PC-9 (cell line): ENCODE results near the gene UBXN2A.

Experiments
- CTCF ChIP-seq: fragments of 200-600 bp; sonication (generic); conservative IDR thresholded peaks from 2 replicates; pipeline ENCODE4 v1.6.1; 2017; ENCODE audit warnings: mixed run types, antibody characterized with exemption, mild to moderate bottlenecking, moderate library complexity
- EZH2 ChIP-seq: fragments of 200-600 bp; sonication (generic); IDR thresholded peaks from 2 replicates; pipeline ENCODE4 v1.8.0; 2017; ENCODE audit warnings: antibody characterized with exemption, low read depth

GRCh38 chr2:23900133-23900532 lies 40.1 kb upstream of the UBXN2A start:
- no peak for TF ChIP-seq CTCF
- TF ChIP-seq EZH2 = no peak
